ENCODE data around the gene STAG1.

GRCh38 chr3:136293279-136293678 lies 458.9 kb downstream of the STAG1 start:
- TF ChIP-seq CTCF (conservative IDR thresholded peaks at IDR 0.05; ENCODE audit: low read length) (no peak), EZH2phosphoT487 (IDR thresholded peaks at IDR 0.05; ENCODE audit: borderline replicate concordance) (no peak)

Measured in Loucy (cell line).